Measurements from ENCODE around the gene CENPP.

Gene CENPP

GRCh38 chr9:92520837-92521236, 195.1 kb downstream of the CENPP start:
- no peaks in the 10 kb centered on the region for H3F3A ChIP-seq (ENCODE audit: insufficient read depth, low read length)
- H3K4me1 ChIP-seq (ENCODE audit: low read length) = no peaks in the 10 kb centered on the region
- no peak for TF ChIP-seq EZH2 (optimal IDR thresholded peaks at IDR 0.05; ENCODE audit: low read depth, low read length)
- no peak for TF ChIP-seq EZH2phosphoT487 (IDR thresholded peaks at IDR 0.05; ENCODE audit: low read length)
- TF ChIP-seq, protein P1, sequence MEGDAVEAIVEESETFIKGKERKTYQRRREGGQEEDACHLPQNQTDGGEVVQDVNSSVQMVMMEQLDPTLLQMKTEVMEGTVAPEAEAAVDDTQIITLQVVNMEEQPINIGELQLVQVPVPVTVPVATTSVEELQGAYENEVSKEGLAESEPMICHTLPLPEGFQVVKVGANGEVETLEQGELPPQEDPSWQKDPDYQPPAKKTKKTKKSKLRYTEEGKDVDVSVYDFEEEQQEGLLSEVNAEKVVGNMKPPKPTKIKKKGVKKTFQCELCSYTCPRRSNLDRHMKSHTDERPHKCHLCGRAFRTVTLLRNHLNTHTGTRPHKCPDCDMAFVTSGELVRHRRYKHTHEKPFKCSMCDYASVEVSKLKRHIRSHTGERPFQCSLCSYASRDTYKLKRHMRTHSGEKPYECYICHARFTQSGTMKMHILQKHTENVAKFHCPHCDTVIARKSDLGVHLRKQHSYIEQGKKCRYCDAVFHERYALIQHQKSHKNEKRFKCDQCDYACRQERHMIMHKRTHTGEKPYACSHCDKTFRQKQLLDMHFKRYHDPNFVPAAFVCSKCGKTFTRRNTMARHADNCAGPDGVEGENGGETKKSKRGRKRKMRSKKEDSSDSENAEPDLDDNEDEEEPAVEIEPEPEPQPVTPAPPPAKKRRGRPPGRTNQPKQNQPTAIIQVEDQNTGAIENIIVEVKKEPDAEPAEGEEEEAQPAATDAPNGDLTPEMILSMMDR (IDR thresholded peaks at IDR 0.05; ENCODE audit: low read length) = no peak
- no peaks in the 10 kb centered on the region for H3K9me2 ChIP-seq (replicated peaks; ENCODE audit: insufficient read depth, low read length)
- H3K36me3 ChIP-seq (replicated peaks; ENCODE audit: insufficient read depth, low read length) = no peaks in the 10 kb centered on the region
- H3K4me3 ChIP-seq (ENCODE audit: low read length) = no peak overlapping the region
- H3K4me2 ChIP-seq (ENCODE audit: low read depth, low read length) = no peak overlapping the region
- H3K27me3 ChIP-seq (replicated peaks; ENCODE audit: insufficient read depth, low read length) = no peaks in the 10 kb centered on the region
- H3K27ac ChIP-seq (ENCODE audit: low read length) = no peak overlapping the region
- no peaks in the 10 kb centered on the region for H4K20me1 ChIP-seq (ENCODE audit: insufficient read depth, low read length)
- no peak for DNase-seq
- H2AFZ ChIP-seq (ENCODE audit: low read length) = no peak overlapping the region
- no peaks in the 10 kb centered on the region for H3K9me3 ChIP-seq (replicated peaks; ENCODE audit: insufficient read depth, low read length)
- H3K79me2 ChIP-seq (ENCODE audit: low read length) = no peaks in the 10 kb centered on the region
- H3K9ac ChIP-seq (ENCODE audit: low read length) = no peak overlapping the region

GRCh38 chr9:92522983-92523970, 197.5 kb downstream of the CENPP start:
- Histone ChIP-seq H3K9ac (ENCODE audit: low read length) (no peak overlapping the region), H3K9me2 (replicated peaks; ENCODE audit: insufficient read depth, low read length) (no peaks in the 10 kb centered on the region), H2AFZ (ENCODE audit: low read length) (no peak overlapping the region), H3K27ac (ENCODE audit: low read length) (no peak overlapping the region), H4K20me1 (ENCODE audit: insufficient read depth, low read length) (no peaks in the 10 kb centered on the region), H3K4me3 (ENCODE audit: low read length) (no peak overlapping the region), H3K79me2 (ENCODE audit: low read length) (no peaks in the 10 kb centered on the region), H3K4me2 (ENCODE audit: low read depth, low read length) (no peak overlapping the region), H3K4me1 (ENCODE audit: low read length) (no peaks in the 10 kb centered on the region), H3K27me3 (replicated peaks; ENCODE audit: insufficient read depth, low read length) (no peaks in the 10 kb centered on the region), H3K9me3 (replicated peaks; ENCODE audit: insufficient read depth, low read length) (no peaks in the 10 kb centered on the region), H3K36me3 (replicated peaks; ENCODE audit: insufficient read depth, low read length) (no peaks in the 10 kb centered on the region), H3F3A (ENCODE audit: insufficient read depth, low read length) (no peaks in the 10 kb centered on the region)
- TF ChIP-seq, protein P1 (IDR thresholded peaks at IDR 0.05; ENCODE audit: low read length) = no peak
- TF ChIP-seq EZH2phosphoT487 (IDR thresholded peaks at IDR 0.05; ENCODE audit: low read length) (no peak), EZH2 (optimal IDR thresholded peaks at IDR 0.05; ENCODE audit: low read depth, low read length) (no peak)
- no peak for DNase-seq

- H3K4me1 ChIP-seq (ENCODE audit: low read length) = no peaks in the 10 kb centered on the region
- H3K4me3 ChIP-seq (ENCODE audit: low read length) = no peak overlapping the region
- H4K20me1 ChIP-seq (ENCODE audit: insufficient read depth, low read length) = no peaks in the 10 kb centered on the region
- H3K27me3 ChIP-seq (replicated peaks; ENCODE audit: insufficient read depth, low read length) = no peaks in the 10 kb centered on the region
- no peak overlapping the region for H3K9ac ChIP-seq (ENCODE audit: low read length)
- no peak overlapping the region for H3K4me2 ChIP-seq (ENCODE audit: low read depth, low read length)
- H3K9me2 ChIP-seq (replicated peaks; ENCODE audit: insufficient read depth, low read length) = no peaks in the 10 kb centered on the region
- TF ChIP-seq EZH2 (optimal IDR thresholded peaks at IDR 0.05; ENCODE audit: low read depth, low read length) (no peak), EZH2phosphoT487 (IDR thresholded peaks at IDR 0.05; ENCODE audit: low read length) (no peak)
- TF ChIP-seq, protein P1 (IDR thresholded peaks at IDR 0.05; ENCODE audit: low read length) = no peak
- H3K9me3 ChIP-seq (replicated peaks; ENCODE audit: insufficient read depth, low read length) = no peaks in the 10 kb centered on the region
- DNase-seq = no peak
- no peaks in the 10 kb centered on the region for H3K79me2 ChIP-seq (ENCODE audit: low read length)
- no peaks in the 10 kb centered on the region for H3K36me3 ChIP-seq (replicated peaks; ENCODE audit: insufficient read depth, low read length)
- no peak overlapping the region for H2AFZ ChIP-seq (ENCODE audit: low read length)
- H3K27ac ChIP-seq (ENCODE audit: low read length) = no peak overlapping the region
- H3F3A ChIP-seq (ENCODE audit: insufficient read depth, low read length) = peaks cover 2% of the 10 kb centered on the region; the same call in 1 of the 2 replicates
Observed at GRCh38 chr9:92524881-92525280, 199.1 kb downstream of the CENPP start.

Measured in MM.1S (cell line).